Heart right ventricle (tissue), 16 donors: Measurements from ENCODE around the gene LRRC8C. TPM values are rescaled to one million over a fixed set of nuclear protein-coding genes. Genes with fewer than 3 reads are reported as not detected.
A peak's percentile ranks its signal among the peaks of the same experiment; 100 is the strongest.

Experiments used
- ATAC-seq, 8 donors: fragments of 200-7000 bp; cut with Tn5 transposase; one replicate each; pipeline ENCODE4 v1.9.1; 2020; ENCODE audit warnings: mild to moderate bottlenecking in 8 of 8, moderate library complexity in 8 of 8, moderate number of reproducible peaks in 1 of 8
- DNase-seq, 2 donors: peaks; one replicate each; pipeline ENCODE4 v3.0.0-alpha.2; 2020
- H3K27ac ChIP-seq, 10 donors: fragments of 200-600 bp; sonication (generic) in 2 of 10; one replicate each; pipeline versions ENCODE4 v1.5.0 to v1.8.0; 2020 to 2022; ENCODE audit warnings: mild to moderate bottlenecking in 3 of 10
- H3K27me3 ChIP-seq, 7 donors: fragments of 200-600 bp; one replicate each; pipeline ENCODE4 v1.8.0; 2021 to 2022; ENCODE audit warnings: mild to moderate bottlenecking in 2 of 7
- H3K36me3 ChIP-seq, 9 donors: fragments of 200-600 bp; sonication (generic) in 1 of 9; one replicate each; pipeline versions ENCODE4 v1.5.0 to v1.8.0; 2020 to 2022; ENCODE audit warnings: mild to moderate bottlenecking in 2 of 9
- H3K4me1 ChIP-seq, 9 donors: fragments of 200-600 bp; sonication (generic) in 1 of 9; one replicate each; pipeline versions ENCODE4 v1.5.0 to v1.8.0; 2020 to 2022; ENCODE audit warnings: mild to moderate bottlenecking in 4 of 9
- H3K4me3 ChIP-seq, 10 donors: fragments of 200-600 bp; sonication (generic) in 2 of 10; one replicate each; pipeline versions ENCODE4 v1.5.0 to v1.8.0; 2020 to 2022; ENCODE audit warnings: mild to moderate bottlenecking in 7 of 10, moderate library complexity in 2 of 10
- H3K9me3 ChIP-seq, 11 donors: fragments of 200-600 bp in 10 of 11; sonication (generic) in 2 of 11; one replicate each; pipeline versions ENCODE4 v1.5.0 to v1.8.0; 2013 to 2022; ENCODE audit warnings: mild to moderate bottlenecking in 2 of 11, control low read depth in 1 of 11, moderate library complexity in 1 of 11
- WGBS, 2 donors: extraction: QIAGEN DNeasy Blood & Tissue Kit; methylation state at CpG; one replicate each; pipeline ENCODE4 v1.1.7; 2013; ENCODE audit warnings: inconsistent platforms in 1 of 2; 5-methylcytosine and 5-hydroxymethylcytosine counted together
- intact Hi-C, 10 donors: fragments of 100-400 bp; cut with DNase I; formaldehyde crosslinking; loops; one replicate each; pipeline versions ENCODE4 v1.11.1 to v1.14.2; 2022
- polyA plus RNA-seq, 2 donors: library from polyadenylated mRNA; stranded (reverse); fragments of 200-250 nt; gene quantifications; one replicate each; pipeline ENCODE4 v1.2.3, GENCODE V29; 2013
- total RNA-seq, 10 donors: library from RNA; stranded (reverse); fragmentation: NEBNext Ultra II Directional in 3 of 10; extraction: Animal tissue kit (Norgen Biotek cat#: 25700) in 3 of 10; gene quantifications; one replicate each; pipeline versions ENCODE4 v1.2.1 to v1.2.4, GENCODE V29; 2021 to 2023
- TF ChIP-seq, protein P1 (sequence below), 9 donors: fragments of 200-600 bp; sonication (generic) in 2 of 9; IDR thresholded peaks; one replicate each; pipeline versions ENCODE4 v1.5.0 to v1.8.0; 2021 to 2022; ENCODE audit warnings: antibody characterized with exemption in 9 of 9, mild to moderate bottlenecking in 5 of 9, moderate library complexity in 1 of 9
- donor health status: Arrhythmogenic right ventricular cardiomyopathy.
- donor health status: ischemic (EF 13 %, LVEDD 7.1; RV severe dilation, severe dysfunction).
- donor health status: healthy with polysubstance abuse.
- donor health status: DM: no; HTN: yes; CAD: no.
- donor health status: DM: no; HTN: no; CAD: no.
- donor health status: ischemic (EF 25% LVEDD 6.9; RV normal size, moderate dysfunction).
- donor health status: ischemic (EF 25% LVEDD 5.7; RV mildly dilated, moderate dysfunction).
- donor health status: healthy.
- donor health status: DM: yes; HTN: yes; CAD: no.
- donor health status: Ischemic cardiomyopathy.
- donor health status: ischemic (EF 35%, LVEDD 5.7; RV mildly dilated, moderate dysfunction).
- donor health status: nonischemic (EF 11% LVEDD 7.7; RV severe dilation, severe dysfunction).
- donor health status: DM: yes; HTN: yes; CAD: no.
- donor health status: PGD.
- donor health status: ischemic (EF 29% LVEDD 5.4; RV normal size, mild dysfunction).
- donor health status: nonischemic (EF 23%, LVEDD 6.1; RV moderate dilation, normal function).

The LRRC8C gene
- total and polyA plus RNA-seq, 12 donors, result 3.7 to 12.3 (median 8.2) TPM

GRCh38 chr1:89755591-89755990 is 122.7 kb downstream of the LRRC8C start:
- TF ChIP-seq, protein P1, sequence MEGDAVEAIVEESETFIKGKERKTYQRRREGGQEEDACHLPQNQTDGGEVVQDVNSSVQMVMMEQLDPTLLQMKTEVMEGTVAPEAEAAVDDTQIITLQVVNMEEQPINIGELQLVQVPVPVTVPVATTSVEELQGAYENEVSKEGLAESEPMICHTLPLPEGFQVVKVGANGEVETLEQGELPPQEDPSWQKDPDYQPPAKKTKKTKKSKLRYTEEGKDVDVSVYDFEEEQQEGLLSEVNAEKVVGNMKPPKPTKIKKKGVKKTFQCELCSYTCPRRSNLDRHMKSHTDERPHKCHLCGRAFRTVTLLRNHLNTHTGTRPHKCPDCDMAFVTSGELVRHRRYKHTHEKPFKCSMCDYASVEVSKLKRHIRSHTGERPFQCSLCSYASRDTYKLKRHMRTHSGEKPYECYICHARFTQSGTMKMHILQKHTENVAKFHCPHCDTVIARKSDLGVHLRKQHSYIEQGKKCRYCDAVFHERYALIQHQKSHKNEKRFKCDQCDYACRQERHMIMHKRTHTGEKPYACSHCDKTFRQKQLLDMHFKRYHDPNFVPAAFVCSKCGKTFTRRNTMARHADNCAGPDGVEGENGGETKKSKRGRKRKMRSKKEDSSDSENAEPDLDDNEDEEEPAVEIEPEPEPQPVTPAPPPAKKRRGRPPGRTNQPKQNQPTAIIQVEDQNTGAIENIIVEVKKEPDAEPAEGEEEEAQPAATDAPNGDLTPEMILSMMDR (IDR thresholded peaks at IDR 0.05), result no peak
- ATAC-seq, result no peak
- Histone ChIP-seq H3K27ac (peak overlapping the region in 1 of 10 donors; percentile 79), H3K4me3 (no peak overlapping the region), H3K27me3 (no peaks in the 10 kb centered on the region), H3K36me3 (no peaks in the 10 kb centered on the region), H3K9me3 (no peaks in the 10 kb centered on the region), H3K4me1 (peaks cover 3 to 75% (median 39%) of the 10 kb centered on the region in 9 donors)
- 90 to 95% methylated on average over 3 of the region's 3 CpGs for WGBS, 2 donors
- DNase-seq, result no peak
- intact Hi-C loops, result loop anchor here in 3 of 10 donors (5.0 to 10.0 kb wide), 2 partner anchors 33 to 51 kb away; no protein-coding TSS in a partner anchor

DNA sequence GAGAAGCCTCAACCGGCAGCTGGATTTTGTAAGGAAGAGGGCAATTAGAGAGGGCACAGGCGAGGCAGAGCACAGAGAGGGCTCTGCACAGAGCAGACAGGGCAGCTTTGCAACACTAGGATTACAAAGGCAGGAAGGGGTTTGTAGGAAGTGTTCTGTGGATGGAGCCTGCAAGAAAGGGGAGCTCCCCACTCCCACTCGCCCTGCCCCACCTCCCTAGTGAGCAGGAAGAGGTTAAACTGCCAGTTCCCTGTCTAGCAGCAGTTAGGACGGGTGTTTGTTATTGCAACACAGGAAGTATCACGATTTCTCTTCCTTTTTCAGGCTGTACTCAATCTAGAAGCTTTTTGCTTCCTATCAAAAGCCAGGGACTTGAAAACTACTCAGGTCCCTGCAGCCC is 124.6 kb downstream of the LRRC8C start:
- 40 to 43% methylated on average over 5 of the region's 5 CpGs for WGBS, 2 donors
- TF ChIP-seq, protein P1 (IDR thresholded peaks at IDR 0.05), result no peak
- Histone ChIP-seq H3K27ac (peak overlapping the region in 9 of 10 donors; percentile 26 to 81 (median 70)), H3K27me3 (no peaks in the 10 kb centered on the region), H3K9me3 (no peaks in the 10 kb centered on the region), H3K4me1 (peaks cover 8 to 94% (median 58%) of the 10 kb centered on the region in 9 donors), H3K4me3 (peak overlapping the region in 5 of 10 donors; percentile 2 to 31 (median 18)), H3K36me3 (no peaks in the 10 kb centered on the region)
- ATAC-seq (peak; percentile 32 to 81 (median 66)), DNase-seq (peak; percentile 32 to 39)
- intact Hi-C loops, result loop anchor here in 4 of 10 donors (2.0 to 10.0 kb wide), 3 partner anchors 29 to 53 kb away; no protein-coding TSS in a partner anchor

GRCh38 chr1:89758156-89758555 is 125.2 kb downstream of the LRRC8C start:
- Histone ChIP-seq H3K27ac (peak overlapping the region in 9 of 10 donors; percentile 26 to 81 (median 70)), H3K27me3 (no peaks in the 10 kb centered on the region), H3K36me3 (no peaks in the 10 kb centered on the region), H3K4me3 (peak overlapping the region in 5 of 10 donors; percentile 2 to 31 (median 18)), H3K4me1 (peaks cover 8 to 96% (median 60%) of the 10 kb centered on the region in 9 donors), H3K9me3 (no peaks in the 10 kb centered on the region)
- 42 to 52% methylated on average over 2 of the region's 2 CpGs for whole genome bisulfite sequencing, 2 donors
- TF ChIP-seq, protein P1 (IDR thresholded peaks at IDR 0.05), result no peak
- intact Hi-C loops, result loop anchor here in 3 of 10 donors (5.0 to 10.0 kb wide), 2 partner anchors 36 to 53 kb away; no protein-coding TSS in a partner anchor
- ATAC-seq (peak in 1 of 8 donors; percentile 2), DNase-seq (no peak)

DNA sequence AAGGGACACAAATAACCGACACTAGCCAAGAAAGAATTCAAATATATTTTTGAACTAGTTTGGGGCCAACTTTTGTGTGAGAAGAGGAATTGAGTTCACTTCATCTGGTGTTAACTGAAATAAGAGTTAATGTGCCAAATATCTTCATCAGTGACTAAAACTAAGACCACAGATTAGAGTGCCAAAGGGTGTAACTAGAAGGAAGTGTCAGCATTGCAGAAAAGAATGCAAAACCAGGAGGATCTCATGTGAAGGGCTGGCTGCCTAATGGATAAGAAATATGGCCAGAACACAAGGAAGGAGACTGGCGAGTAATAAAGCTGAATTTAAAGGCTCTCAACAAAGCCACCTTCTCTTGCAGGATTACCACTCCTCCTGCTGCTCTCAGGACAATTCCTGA is 126.1 kb downstream of the LRRC8C start:
- H3K9me3 ChIP-seq, result no peaks in the 10 kb centered on the region
- H3K4me3 ChIP-seq, result no peak overlapping the region
- H3K36me3 ChIP-seq, result no peaks in the 10 kb centered on the region
- intact Hi-C loops, result loop anchor here in 3 of 10 donors (5.0 to 10.0 kb wide), 2 partner anchors 37 to 54 kb away; no protein-coding TSS in a partner anchor
- peak overlapping the region in 8 of 10 donors; percentile 20 to 81 (median 72) for H3K27ac ChIP-seq
- 55 to 68% methylated on average over 2 of the region's 2 CpGs for WGBS, 2 donors
- peaks cover 8 to 96% (median 67%) of the 10 kb centered on the region in 9 donors for H3K4me1 ChIP-seq
- H3K27me3 ChIP-seq, result no peaks in the 10 kb centered on the region
- ATAC-seq, result no peak
- DNase-seq, result no peak
- TF ChIP-seq, protein P1 (IDR thresholded peaks at IDR 0.05), result no peak
